ENCODE measurements around the gene KPRP. TPM values are rescaled to one million over a fixed set of nuclear protein-coding genes. Genes with fewer than 3 reads are reported as not detected.

The KPRP gene
- total RNA-seq, 3 donors from 2014 or later (not counting 1 experiment from before 2014, with no cell fraction given) = not detected

DNA sequence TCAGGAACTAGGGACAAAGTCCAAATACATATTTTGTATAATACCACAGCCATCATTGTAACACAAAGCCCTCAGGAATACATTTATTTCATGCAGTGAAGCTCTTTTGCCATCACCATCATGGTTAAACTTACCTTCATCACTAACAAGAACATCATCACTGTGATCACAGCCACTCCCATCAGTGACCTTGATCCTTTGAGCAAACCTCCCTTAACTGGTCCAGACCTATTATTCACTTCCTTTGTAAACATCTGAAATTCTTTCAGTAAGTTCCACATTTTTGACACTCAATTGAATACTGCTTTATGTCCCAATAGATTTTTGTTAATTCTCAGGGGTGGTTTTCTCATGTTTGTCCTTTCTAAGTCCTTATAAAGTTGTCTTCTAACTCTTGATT, 16.2 kb upstream of the KPRP start:
- peaks cover 34 to 66% of the 10 kb centered on the region in 2 donors for H3K27me3 Mint-ChIP-seq (ENCODE audit: low read depth in 2 of 2)
- no peak for ATAC-seq
- intact Hi-C loops (cut with micrococcal nuclease) = no loop called here

DNA sequence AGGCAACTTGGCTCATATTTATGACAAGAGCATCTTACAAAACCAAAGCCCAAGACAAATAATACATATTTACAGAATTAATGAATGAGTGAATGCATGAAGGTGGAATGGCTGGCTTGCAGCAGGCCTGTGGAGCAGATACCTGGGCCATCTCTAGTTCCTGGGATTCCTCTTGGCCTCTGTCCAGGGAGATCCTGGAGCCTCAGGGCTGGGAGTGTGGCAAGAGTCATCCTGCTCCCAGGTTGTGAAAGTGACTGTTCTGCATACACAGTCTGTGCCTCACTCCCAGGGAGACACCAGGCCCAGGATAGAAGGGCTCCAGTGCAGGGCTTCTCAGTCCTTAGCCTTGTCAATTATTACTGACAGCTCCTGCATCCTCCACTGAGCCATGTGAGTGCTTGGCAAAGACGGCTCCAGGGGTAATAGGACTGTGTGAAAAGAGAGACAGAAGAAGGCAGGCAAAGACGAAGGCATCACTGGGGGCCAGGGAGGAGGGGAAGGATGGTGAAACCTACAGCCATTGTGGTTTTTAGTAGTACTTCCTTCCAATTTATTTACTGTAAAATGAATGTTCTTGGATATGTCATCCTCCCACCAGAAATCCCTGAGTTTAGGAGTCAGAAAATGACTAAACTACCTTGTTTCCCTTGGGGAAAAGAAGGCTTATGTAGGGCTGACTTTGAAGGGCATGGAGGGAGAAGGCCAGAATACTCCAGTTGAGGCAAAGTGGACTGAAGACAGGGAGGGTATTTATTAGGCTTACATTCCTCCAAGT, 14.3 kb upstream of the KPRP start:
- no peak for ATAC-seq
- 53% methylated on average over 2 of the region's 2 CpGs for WGBS (ENCODE audit: insufficient coverage)
- H3K9me3 Mint-ChIP-seq = peaks cover 0 to 5% of the 10 kb centered on the region in 2 donors
- peaks cover 30 to 73% of the 10 kb centered on the region in 2 donors for H3K27me3 Mint-ChIP-seq (ENCODE audit: low read depth in 2 of 2)
- TF ChIP-seq, protein P1, sequence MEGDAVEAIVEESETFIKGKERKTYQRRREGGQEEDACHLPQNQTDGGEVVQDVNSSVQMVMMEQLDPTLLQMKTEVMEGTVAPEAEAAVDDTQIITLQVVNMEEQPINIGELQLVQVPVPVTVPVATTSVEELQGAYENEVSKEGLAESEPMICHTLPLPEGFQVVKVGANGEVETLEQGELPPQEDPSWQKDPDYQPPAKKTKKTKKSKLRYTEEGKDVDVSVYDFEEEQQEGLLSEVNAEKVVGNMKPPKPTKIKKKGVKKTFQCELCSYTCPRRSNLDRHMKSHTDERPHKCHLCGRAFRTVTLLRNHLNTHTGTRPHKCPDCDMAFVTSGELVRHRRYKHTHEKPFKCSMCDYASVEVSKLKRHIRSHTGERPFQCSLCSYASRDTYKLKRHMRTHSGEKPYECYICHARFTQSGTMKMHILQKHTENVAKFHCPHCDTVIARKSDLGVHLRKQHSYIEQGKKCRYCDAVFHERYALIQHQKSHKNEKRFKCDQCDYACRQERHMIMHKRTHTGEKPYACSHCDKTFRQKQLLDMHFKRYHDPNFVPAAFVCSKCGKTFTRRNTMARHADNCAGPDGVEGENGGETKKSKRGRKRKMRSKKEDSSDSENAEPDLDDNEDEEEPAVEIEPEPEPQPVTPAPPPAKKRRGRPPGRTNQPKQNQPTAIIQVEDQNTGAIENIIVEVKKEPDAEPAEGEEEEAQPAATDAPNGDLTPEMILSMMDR (IDR thresholded peaks at IDR 0.05) = no peak
- H3K27ac Mint-ChIP-seq = no peak overlapping the region
- H3K27ac ChIP-seq (ENCODE audit: low read length) = no peak overlapping the region
- H3K4me3 ChIP-seq (ENCODE audit: low read length) = no peak overlapping the region
- no peaks in the 10 kb centered on the region for H3K36me3 ChIP-seq (ENCODE audit: control insufficient read depth, insufficient read depth, low read length)
- H3K36me3 Mint-ChIP-seq = no peaks in the 10 kb centered on the region
- H3K9me3 ChIP-seq (ENCODE audit: control insufficient read depth, insufficient read depth, low read length) = no peaks in the 10 kb centered on the region
- H3K27me3 ChIP-seq (ENCODE audit: control insufficient read depth, insufficient read depth, low read length) = no peaks in the 10 kb centered on the region
- no peaks in the 10 kb centered on the region for H3K4me1 Mint-ChIP-seq
- no peak for DNase-seq
- H3K4me3 Mint-ChIP-seq = no peak overlapping the region
- intact Hi-C loops (cut with micrococcal nuclease) = no loop called here
- no peaks in the 10 kb centered on the region for H3K4me1 ChIP-seq (ENCODE audit: control insufficient read depth, insufficient read depth, low read length)

More for the DNA sequence above, 16.2 kb upstream of the KPRP start:
- Mint-ChIP-seq H3K36me3 (no peaks in the 10 kb centered on the region), H3K9me3 (peaks cover 0 to 4% of the 10 kb centered on the region in 2 donors), H3K4me3 (no peak overlapping the region), H3K4me1 (no peaks in the 10 kb centered on the region), H3K27ac (no peak overlapping the region)
- H3K27me3 ChIP-seq (ENCODE audit: control insufficient read depth, insufficient read depth, low read length) = no peaks in the 10 kb centered on the region
- H3K9me3 ChIP-seq (ENCODE audit: control insufficient read depth, insufficient read depth, low read length) = no peaks in the 10 kb centered on the region
- no peak overlapping the region for H3K4me3 ChIP-seq (ENCODE audit: low read length)
- TF ChIP-seq, protein P1 (IDR thresholded peaks at IDR 0.05) = no peak
- H3K4me1 ChIP-seq (ENCODE audit: control insufficient read depth, insufficient read depth, low read length) = no peaks in the 10 kb centered on the region
- no peak overlapping the region for H3K27ac ChIP-seq (ENCODE audit: low read length)
- no peak for DNase-seq
- H3K36me3 ChIP-seq (ENCODE audit: control insufficient read depth, insufficient read depth, low read length) = no peaks in the 10 kb centered on the region

DNA sequence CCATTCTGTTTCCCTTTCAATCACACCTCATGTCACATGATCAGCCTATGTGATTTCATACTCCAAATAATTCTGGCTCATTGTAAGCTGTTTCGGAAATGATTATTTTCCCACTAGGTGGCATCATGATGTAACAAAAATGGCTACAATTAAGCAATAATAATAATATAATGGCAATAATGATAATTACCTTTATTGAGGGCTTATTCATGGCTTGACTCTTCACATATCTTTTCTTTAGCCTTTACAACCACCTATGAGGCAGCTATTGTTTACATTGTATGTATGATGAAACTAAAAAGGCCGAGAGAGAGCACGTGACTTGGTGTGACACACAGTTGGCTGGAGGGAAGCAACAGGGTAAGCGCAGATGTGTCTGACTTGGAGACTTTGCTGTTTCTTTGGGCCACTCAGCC, 12.5 kb upstream of the KPRP start:
- no peak overlapping the region for H3K27ac Mint-ChIP-seq
- intact Hi-C loops (cut with micrococcal nuclease) = no loop called here
- ATAC-seq (no peak), DNase-seq (no peak)
- no peak overlapping the region for H3K4me3 Mint-ChIP-seq
- Histone ChIP-seq H3K36me3 (ENCODE audit: control insufficient read depth, insufficient read depth, low read length) (no peaks in the 10 kb centered on the region), H3K27ac (ENCODE audit: low read length) (no peak overlapping the region), H3K27me3 (ENCODE audit: control insufficient read depth, insufficient read depth, low read length) (no peaks in the 10 kb centered on the region), H3K4me1 (ENCODE audit: control insufficient read depth, insufficient read depth, low read length) (no peaks in the 10 kb centered on the region), H3K4me3 (ENCODE audit: low read length) (no peak overlapping the region), H3K9me3 (ENCODE audit: control insufficient read depth, insufficient read depth, low read length) (no peaks in the 10 kb centered on the region)
- no peaks in the 10 kb centered on the region for H3K36me3 Mint-ChIP-seq
- H3K27me3 Mint-ChIP-seq (ENCODE audit: low read depth in 2 of 2) = peaks cover 30 to 70% of the 10 kb centered on the region in 2 donors
- TF ChIP-seq, protein P1 (IDR thresholded peaks at IDR 0.05) = no peak
- no peaks in the 10 kb centered on the region for H3K4me1 Mint-ChIP-seq
- WGBS (ENCODE audit: insufficient coverage) = 90% methylated on average over 3 of the region's 4 CpGs
- peaks cover 0 to 5% of the 10 kb centered on the region in 2 donors for H3K9me3 Mint-ChIP-seq

Measured in natural killer cell (primary cell).